Globus pallidus (tissue), 1 donor: ENCODE results near the gene MIEF2.
A peak's percentile ranks its signal among the peaks of the same experiment; 100 is the strongest.

Experiments used
- DNase-seq: peaks from one replicate; pipeline ENCODE4 v3.0.0-alpha.2; 2015; ENCODE audit warnings: low spot score

MIEF2 gene

DNA sequence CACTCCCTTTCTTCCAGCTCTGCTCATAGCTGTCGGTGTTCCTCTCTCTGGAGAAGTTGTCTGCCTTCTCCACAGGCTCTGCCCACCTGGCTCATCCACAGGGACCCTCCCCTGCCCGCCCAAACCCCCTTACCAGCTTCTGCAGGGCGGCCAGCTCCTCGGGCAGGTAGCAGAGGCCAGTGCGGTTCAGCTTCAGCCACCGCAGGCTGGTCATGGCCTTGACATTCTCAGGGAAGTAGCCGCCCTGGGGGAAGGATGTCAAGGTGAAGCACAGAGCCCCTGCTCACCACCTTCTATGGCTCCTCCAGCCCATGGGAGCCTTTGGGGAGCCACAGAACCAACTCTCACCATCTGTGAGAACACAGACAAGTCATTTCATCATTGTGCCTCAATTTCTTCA is 3.7 kb upstream of the MIEF2 start:
- DNase-seq = no peak

DNA sequence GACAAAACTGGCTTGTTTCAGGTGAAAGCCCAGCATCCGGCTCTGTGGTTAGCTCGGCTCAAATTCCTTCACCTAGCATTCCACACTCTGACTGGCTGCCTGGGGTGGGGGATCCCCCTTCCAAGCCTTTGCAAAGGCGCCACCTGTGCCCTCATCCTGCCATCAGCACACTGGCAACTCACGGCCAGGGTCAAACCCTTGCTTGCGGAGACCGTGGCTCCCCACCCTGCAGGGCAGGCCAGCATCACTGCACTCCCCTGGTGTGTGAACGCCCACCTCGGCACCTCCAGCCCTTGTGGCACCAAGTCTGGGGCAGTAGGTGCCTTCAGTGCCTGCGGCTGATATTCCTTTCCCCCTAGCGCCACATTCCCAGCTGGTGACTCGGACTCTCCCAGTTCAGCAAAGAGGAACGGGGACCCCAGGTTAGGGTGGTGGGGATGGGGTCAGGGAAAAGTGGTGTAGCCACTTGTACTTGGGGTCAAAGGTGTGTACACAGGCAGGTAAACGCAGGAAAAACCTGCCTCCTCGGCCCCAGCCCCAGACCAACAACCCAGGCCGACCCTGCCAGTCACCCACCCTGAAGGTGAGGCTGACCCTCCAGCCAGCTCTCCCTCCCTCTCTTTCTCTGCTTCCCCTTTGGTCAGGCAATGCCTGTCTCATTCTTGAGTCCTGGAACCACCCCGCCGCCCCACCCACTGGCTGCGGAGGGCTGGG is 3.0 kb upstream of the MIEF2 start:
- DNase-seq = no peak

DNA sequence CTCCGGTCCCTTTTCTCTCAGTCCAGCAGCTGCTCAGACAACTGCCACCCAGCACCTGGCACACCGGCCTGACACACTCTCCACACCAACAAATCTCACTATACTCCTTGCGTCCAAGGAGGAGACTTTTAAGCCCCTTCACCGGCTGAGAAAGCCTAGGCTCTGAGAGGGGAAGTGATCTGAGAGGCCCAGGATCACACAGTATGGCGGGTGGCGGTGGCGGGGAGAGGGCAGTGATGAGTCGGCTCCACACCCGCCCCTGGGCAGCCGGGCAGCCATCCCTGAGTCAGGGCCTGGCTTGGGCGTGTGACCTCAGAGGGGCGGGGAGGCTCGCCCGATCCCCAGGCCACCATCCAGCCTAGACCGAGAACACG is 2.5 kb upstream of the MIEF2 start:
- peak; percentile 73 for DNase-seq

DNA sequence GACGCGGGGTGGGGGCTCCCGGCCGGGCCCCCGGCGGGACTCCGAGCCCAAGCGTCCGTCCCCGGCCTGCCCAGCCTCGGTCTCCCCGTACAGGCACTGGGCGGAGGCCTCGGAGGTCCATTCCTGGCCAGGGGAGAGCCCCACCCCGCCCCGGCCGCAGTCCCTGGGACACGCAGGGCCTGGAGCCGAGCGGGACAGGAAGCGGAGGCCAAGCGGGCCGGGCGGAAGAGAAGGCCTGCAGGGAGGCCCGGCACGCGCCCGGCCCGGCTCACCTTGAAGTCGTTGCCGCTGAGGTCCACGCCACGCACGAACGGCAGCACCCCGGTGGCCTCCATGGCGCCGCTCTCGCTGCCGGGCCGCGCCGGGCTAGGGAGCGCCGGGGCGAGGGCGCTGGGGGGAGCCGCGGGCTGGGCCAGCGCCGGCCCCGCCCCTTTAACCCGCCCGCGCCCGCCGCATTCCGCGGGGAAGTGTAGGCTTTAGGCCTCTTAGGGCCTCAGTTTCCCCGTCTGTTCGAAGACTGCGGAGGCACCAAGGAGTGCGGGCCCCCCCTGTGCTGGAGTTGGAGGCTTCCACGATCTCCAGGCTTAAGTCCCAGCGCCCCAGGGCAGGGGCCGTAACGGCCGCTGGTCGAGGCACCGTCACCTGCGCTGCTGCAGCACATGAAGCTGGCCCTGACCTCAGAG is 2.0 kb upstream of the MIEF2 start, which contains the start of gene FLII:
TSS of gene FLII (minus strand) at position 383 of the 683 bp plus-strand sequence. CDS start at position 335, 48 bp downstream.
- DNase-seq = peak; percentile 77

DNA sequence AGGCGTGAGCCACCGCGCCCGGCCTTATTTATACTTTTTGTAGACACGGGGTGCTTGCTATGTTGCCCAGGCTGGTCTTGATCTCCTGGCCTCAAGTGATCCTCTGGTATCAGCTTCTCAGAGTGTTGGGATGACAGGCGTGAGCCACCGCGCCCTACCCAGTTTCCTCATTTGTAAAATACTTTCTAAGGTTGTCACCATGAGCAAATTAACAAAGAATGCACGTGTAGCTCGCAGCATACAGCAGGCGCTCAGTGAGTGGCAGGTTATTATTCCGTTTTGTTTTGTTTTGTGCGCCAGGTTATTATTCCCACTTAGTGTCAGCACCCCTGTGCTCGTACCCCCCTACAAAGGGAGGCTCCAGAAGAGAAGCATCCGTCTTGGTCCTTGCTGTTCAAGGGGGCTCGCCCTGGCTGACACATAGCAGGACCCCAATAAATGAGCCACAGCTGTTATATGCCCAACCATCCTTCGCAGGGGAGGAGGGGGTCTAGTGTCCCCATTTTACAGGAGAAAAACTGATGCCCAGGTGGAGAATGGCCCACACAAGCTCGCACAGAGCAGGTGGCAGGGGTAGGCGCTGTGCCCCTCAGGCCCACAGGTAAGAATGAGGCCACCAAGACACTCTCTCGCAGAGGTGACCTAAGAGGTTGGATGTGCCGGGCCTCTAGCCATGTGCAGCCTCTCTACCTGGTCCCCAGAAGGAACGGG is 686 bp upstream of the MIEF2 start:
- DNase-seq = no peak

DNA sequence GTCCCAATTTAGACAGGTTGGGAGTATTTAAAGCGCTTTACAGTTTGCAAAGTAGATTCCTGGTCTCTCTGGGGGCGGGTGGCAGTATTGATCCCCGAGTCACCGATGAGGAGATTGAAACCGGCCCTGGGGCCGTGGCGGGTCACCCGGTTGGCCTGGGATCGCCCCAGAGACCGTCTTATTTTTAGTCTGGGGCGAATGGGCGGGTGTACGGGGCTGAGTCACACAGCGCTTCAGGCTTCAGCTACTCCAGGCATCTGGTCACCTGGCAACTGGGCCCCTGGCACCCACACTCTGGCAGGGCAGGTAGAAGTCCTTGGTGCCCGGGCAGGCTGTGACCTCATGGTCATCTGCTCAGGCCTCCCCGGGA is 669 bp downstream of the MIEF2 start:
- DNase-seq = no peak

DNA sequence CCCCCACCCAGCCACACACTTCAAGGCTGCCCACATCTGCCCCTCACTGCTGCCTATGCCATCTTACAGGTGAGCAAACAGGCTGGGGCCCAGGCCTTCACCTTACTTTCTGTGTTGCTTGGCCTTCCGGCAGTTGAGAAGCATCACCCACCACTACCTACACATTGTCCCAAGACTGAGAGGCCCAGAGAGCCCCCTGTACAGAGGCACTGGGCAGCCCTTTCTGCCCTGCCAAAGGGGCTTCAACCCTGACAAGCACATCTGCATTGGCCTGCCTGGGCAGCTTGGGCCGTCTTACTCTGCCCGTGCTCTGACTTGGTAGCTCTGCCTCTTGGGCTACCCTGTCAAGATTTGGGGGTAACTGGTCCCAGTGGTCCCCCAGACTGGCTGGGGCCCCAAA is 1.2 kb downstream of the MIEF2 start:
- DNase-seq = no peak

DNA sequence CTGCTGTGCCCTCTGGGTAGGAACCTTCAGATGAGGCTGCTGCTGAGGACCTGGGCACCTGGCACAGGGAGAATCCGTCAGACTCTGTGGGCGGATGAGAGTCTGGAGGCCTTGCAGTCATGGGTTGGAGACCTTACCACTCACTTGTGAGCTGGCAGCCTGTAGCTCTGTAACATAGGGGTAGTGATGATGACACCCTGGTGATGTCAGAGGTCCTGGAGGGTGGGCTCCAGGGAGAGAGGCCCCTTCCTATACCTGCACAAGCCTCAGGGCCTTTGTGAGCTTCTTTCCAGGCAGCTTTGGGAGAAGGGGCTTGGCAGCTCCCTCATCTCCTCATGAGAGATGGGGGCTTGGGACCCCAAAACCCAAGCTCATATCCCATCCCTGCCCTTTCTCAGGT is 1.6 kb downstream of the MIEF2 start:
- no peak for DNase-seq

DNA sequence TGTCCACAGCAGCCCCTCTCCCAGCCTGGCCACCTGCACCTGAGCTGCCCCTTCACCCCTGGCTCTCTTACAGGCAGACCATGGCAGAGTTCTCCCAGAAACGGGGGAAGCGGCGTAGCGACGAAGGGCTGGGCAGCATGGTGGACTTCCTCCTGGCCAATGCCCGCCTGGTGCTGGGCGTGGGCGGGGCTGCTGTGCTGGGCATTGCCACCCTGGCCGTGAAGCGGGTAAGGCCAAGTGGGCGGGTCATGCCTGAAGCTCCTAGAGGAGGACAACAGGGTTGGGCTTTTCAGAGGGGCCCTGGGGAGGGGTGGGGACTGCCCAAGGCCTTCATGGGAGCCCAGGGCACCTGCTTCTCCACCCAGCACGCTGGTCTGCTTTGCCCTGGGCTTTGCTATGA is 2.2 kb downstream of the MIEF2 start:
- no peak for DNase-seq

DNA sequence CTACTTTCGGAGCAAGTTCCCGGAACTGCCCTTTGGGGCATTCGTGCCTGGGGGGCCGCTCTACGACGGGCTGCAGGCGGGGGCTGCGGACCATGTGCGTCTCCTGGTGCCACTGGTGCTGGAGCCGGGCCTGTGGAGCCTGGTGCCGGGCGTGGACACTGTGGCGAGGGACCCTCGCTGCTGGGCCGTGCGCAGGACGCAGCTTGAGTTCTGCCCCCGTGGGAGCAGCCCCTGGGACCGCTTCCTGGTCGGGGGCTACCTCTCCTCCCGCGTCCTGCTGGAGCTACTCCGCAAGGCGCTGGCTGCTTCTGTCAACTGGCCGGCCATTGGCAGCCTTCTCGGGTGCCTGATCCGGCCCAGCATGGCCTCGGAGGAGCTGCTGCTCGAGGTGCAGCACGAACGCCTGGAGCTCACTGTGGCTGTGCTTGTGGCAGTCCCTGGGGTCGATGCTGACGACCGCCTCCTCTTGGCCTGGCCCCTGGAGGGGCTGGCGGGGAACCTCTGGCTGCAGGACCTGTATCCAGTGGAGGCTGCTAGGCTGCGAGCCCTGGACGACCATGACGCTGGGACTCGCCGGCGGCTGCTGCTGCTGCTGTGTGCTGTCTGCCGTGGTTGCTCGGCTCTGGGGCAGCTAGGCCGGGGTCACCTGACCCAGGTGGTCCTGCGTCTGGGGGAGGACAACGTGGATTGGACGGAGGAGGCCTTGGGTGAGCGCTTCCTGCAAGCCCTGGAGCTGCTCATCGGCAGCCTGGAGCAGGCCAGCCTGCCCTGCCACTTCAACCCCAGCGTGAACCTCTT is 3.6 kb downstream of the MIEF2 start:
- no peak for DNase-seq

DNA sequence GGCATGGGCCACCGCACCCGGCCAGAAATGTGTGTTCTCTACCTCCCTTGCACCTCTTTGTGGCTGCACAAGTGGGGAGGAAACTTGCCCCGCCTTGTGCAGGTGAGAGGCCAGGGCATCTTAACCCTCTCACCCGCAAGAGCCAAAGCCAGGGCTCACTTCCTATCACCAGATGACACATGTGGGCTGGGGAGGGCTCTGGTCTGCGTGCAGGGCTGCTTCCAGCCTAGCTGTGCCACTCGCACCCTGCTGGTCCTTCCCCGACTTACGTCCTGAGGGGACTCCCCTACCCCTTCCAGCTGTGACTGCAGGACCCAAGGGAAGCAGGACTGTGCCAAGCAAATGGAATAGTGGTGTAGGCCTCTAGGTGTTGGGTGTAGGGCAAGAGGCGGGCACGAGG is 6.9 kb downstream of the MIEF2 start:
- DNase-seq = no peak

DNA sequence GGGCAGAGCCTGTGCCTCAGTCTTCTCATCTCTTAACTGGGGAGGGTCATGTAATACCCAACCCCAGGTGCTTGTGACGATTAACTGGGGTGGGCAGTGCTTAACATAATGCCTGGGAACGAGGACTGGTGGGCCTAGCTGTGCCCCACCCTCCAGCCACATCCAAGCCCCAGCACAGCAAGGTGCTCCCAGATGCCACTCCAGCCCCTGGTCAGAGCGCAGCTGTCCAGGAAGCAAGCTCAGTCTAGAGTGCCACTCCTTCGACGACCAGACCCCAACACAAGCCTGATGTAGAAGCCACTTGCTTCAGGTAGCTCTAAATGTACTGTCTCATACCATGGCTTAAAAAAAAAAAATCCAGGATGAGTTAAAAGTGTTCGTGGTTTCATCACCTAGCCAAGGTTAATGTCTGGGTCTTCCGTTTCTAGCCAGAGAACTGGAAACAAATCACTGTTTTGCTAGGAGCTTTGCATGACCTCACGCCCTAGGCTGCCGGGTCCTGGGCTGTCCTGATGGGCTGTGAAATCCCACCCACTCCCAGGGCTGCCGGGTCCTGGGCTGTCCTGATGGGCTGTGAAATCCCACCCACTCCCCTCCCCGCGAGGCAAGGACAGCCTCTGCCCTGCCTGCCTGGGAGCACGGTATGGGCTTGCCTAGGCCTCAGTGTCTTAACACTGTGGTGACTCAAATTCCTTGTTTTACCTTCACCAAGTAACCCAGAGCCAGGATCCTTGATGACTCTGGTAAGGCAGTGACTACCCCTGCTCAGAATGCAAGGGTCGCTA is 7.7 kb downstream of the MIEF2 start:
- DNase-seq = no peak

DNA sequence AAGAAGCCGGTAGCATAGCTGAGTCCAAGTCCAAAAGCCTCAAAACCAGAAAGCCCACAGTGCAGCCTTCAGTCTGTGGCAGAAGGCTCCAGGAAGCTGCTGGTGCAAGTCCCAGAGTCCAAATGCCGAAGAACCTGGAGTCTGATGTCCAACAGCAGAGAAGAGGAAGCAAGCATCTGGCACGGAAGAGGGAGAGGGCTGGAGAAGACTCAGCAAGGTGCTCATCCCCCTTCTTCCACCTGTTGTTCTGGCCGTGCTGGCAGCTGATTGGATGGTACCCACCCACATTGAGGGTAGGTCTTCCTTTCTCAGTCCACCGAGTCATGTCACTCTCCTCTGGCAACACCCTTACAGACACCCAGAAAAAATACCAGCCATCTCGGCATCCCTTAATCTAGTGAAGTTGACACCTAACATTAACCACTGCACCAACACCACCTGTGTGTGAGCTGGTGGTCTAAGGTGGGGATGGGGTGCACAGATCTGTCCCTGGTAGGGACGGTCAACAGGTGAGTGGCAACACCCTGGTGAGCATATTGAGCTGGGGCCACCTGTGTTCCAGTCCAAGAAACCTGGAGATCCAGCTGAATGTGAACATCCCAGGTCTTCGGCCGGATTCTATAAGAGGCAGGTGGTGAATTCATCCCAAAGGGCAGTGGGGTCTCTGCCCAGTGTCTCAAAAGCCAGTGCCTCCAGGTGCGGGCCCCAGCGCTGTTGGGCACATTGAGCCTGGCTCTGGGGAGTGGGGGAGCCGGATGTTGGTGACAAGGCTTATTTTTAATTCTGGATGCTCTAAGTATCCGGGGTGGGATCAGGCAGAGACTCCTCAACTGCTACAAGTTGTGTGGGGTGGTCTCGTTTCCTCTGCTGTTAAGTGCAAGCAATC is 9.8 kb downstream of the MIEF2 start:
- DNase-seq = no peak

DNA sequence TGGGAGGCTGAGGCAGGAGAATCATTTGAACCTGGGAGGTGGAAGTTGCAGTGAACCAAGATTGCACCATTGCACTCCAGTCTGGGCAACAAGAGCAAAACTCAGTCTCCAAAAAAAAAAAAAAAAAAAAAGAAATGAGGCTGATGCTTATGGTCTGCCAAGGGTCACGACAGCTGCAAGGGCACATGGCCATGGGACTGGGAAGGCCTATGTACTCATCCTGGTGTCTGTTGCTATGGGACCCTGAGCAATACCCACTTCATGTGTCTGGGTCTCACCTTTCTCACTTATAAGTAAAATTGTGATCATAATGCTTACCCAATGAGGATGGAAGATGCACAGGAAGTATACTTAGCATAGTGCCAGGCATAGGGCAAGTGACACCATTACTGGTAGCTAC is 16.6 kb downstream of the MIEF2 start:
- no peak for DNase-seq

DNA sequence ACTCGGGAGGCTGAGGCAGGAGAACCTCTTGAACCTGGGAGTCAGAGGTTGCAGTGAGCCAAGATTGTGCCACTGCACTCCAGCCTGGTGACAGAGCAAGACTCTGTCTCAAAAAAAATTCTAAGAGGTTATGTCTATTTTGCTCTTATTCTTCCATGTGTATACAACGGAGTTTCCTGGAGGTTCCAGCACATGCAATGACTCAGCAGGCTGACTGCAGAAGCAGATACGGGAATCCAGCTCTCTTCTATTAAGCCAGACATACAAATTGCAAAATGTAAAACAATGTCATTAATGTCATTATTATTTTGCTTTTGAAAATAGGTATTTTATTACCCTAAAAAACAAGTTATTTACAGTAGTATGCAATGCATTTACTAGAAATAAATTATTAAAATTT is 18.4 kb downstream of the MIEF2 start:
- no peak for DNase-seq

DNA sequence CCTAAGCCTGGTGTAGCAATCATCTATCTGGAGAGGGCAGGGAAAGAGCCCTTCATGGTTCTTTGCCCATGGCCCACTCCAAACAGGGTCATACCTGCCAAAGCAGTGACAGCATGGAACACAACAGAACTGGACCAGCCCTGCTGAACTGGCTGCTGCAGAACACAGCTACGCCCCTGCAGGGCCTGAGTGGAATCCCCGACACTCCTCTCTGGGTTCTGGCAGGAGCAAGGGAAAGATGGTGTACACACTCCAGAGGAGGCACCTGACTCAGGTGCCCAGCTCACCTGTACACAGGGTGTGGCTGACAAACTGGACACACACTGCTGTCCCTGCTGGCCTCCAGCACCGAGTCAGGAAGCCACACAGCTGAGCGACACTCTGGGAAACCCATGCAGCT is 19.8 kb downstream of the MIEF2 start:
- DNase-seq = no peak

DNA sequence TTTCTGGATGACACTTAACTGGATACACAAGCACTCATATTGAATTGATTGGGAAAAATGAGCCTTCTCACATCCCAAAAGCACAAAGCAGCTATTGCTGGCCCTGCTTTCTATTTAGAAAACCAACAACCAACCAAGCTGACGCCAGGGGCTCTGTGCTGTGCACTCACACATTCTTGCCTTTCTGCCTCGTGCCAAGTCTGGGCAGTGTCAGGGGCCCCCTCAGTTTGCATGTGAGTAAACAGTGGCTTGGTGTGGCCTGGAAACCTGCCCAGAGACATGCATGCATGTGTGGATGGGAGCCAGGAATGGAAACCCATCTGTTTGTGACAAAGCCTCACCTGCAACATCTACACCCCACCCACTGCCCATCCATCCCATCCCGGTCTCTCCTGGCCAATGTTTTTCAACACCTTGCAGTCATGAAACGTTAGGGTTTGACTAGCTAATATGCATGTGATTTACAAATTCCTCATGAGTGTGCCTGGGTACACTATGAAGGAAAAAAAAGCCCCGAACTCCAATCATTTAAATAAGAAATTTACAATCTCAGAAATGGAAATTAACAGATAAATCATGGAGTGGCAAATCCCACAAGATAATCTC is 20.4 kb downstream of the MIEF2 start:
- no peak for DNase-seq

DNA sequence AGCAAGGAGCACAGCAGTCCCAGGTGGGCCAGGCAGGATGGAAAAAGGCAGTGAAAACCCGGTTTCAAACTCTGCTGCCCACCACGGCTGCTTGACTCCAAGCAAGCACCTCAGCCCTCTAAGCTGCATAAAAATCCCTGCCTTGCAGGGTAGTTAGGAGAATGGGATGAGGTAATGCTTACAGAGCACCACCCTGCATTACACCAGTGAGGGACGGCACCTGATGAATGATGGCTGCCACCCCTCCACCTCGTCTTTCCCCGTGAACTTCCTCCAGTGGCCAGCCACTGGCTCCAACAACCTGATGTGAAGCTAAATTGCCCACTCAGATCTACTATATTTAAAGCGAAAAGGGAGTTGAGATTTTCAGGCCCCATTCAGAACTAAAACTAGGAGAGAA is 21.3 kb downstream of the MIEF2 start:
- DNase-seq = no peak

DNA sequence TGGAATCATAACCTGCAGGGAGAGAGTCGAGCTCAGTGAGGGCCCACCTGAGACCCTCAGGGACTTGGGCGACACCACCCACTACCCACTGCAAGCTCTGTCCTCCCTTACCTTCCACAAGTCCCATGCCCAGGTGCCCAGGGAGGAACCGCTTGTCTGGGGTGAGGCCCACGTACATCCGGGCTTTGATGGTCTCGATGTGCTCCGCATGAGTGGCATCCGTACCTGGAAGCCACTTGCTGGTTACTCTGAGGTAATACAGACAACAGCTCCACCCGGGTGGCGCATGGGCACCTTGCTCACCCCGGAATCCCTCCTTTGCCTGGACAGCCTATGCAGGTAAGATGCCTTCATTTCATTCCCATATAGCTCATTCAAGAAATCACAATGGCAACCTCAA is 24.8 kb downstream of the MIEF2 start:
- DNase-seq = no peak
